A673 (cell line): Measurements from ENCODE around the gene PTPN14. TPM values are rescaled to one million over a fixed set of nuclear protein-coding genes. Genes with fewer than 3 reads are reported as not detected.

Experiments used
- BruUV-seq: library from RNA; stranded (reverse); fragments of 400-500 nt; replicated peaks from 2 replicates; lab custom pipeline; 2021; lab: Mats Ljungman, UMichigan
- CTCF ChIA-PET: fragments of 300-600 bp; sonication (Branson Sonifier 250); formaldehyde crosslinking; loops from one replicate; lab custom pipeline; 2022; ENCODE audit warnings: antibody characterized with exemption; lab: Charles Lee
- POLR2A ChIA-PET: fragments of 300-600 bp; sonication (Branson Sonifier 250); formaldehyde crosslinking; loops from one replicate; lab custom pipeline; 2022; ENCODE audit warnings: antibody characterized with exemption; ENCODE audit not compliant: low non-redundant PET; lab: Charles Lee
- DNase-seq: peaks from one replicate; pipeline ENCODE4 v3.0.0-alpha.2; 2015; ENCODE audit warnings: low spot score
- H3K27ac ChIP-seq: fragments of 200-600 bp; sonication (generic); 2 replicates; pipeline ENCODE4 v1.5.1; 2016; ENCODE audit warnings: mixed run types, low read depth, mild to moderate bottlenecking, mixed read lengths, antibody characterized with exemption, low read length; ENCODE audit not compliant: poor library complexity, severe bottlenecking
- H3K27me3 ChIP-seq: fragments of 200-600 bp; sonication (generic); replicated peaks from 2 replicates; pipeline ENCODE4 v1.6.1; 2017; ENCODE audit warnings: mixed run types, low read depth, mild to moderate bottlenecking, mixed read lengths, antibody characterized with exemption, low read length; ENCODE audit not compliant: insufficient read depth, poor library complexity
- H3K36me3 ChIP-seq: fragments of 200-600 bp; sonication (generic); 2 replicates; pipeline ENCODE4 v1.6.1; 2016; ENCODE audit warnings: mixed run types, mild to moderate bottlenecking, mixed read lengths, antibody characterized with exemption, low read length; ENCODE audit not compliant: insufficient read depth, poor library complexity, severe bottlenecking
- H3K4me1 ChIP-seq: fragments of 200-600 bp; sonication (generic); 2 replicates; pipeline ENCODE4 v1.6.1; 2017; ENCODE audit warnings: mixed run types, mild to moderate bottlenecking, mixed read lengths, antibody characterized with exemption, low read length; ENCODE audit not compliant: insufficient read depth, poor library complexity, severe bottlenecking
- H3K4me3 ChIP-seq: fragments of 200-600 bp; sonication (generic); 2 replicates; pipeline ENCODE4 v1.5.1; 2016; ENCODE audit warnings: low read depth, mixed run types, mild to moderate bottlenecking, mixed read lengths, low read length; ENCODE audit not compliant: poor library complexity, severe bottlenecking
- H3K9me3 ChIP-seq: fragments of 200-600 bp; sonication (generic); 2 replicates; pipeline ENCODE4 v1.6.1; 2016; ENCODE audit warnings: mixed run types, low read depth, mild to moderate bottlenecking, mixed read lengths, antibody characterized with exemption, low read length; ENCODE audit not compliant: poor library complexity, severe bottlenecking
- CTCF ChIP-seq: fragments of 300-800, 200-600 bp; sonication (generic); conservative IDR thresholded peaks from 2 replicates; pipeline ENCODE4 v1.5.1; 2017; ENCODE audit warnings: low read depth, mild to moderate bottlenecking, antibody characterized with exemption, low read length, moderate library complexity, mixed read lengths
- EZH2 ChIP-seq: fragments of 200-600 bp; sonication (generic); IDR thresholded peaks from 2 replicates; pipeline ENCODE4 v1.6.1; 2017; ENCODE audit warnings: borderline replicate concordance, low read depth, mild to moderate bottlenecking, mixed read lengths, antibody characterized with exemption, low read length; ENCODE audit not compliant: poor library complexity, severe bottlenecking
- intact Hi-C: fragments of 100-400 bp; cut with micrococcal nuclease; formaldehyde crosslinking; loops from one replicate; pipeline ENCODE4 v1.10.0; 2022; ENCODE audit not compliant: unreplicated experiment
- total RNA-seq: library from RNA; stranded (reverse); gene quantifications from 2 replicates; pipeline ENCODE4 v1.2.3, GENCODE V29; 2021

The PTPN14 gene
- total RNA-seq, 1 experiment from 2014 or later = 114 TPM

DNA sequence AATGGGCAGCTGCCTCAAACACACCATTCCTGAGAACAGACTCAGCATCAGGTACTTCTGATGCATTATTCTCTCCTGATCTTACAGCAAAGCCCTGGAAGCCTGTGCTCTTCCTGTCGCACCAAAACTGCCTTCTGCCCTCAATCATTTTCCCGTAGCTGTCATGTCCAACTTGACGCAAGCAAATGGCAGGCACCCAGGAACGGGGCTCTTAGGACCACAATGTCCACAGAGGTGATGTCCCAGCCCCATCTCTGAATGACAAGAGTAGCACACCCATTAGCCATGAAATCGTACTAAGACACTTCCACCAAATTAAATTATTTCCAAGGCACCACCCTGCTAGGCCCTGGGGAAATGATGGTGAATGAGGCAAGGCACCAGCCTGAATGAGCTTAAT, 47.1 kb downstream of the PTPN14 start:
- no peaks in the 10 kb centered on the region for H3K36me3 ChIP-seq
- no peak for TF ChIP-seq CTCF
- TF ChIP-seq EZH2 = no peak
- peaks cover 54% of the 10 kb centered on the region for H3K4me1 ChIP-seq
- no peak for DNase-seq
- no peaks in the 10 kb centered on the region for H3K27me3 ChIP-seq
- no peaks in the 10 kb centered on the region for H3K9me3 ChIP-seq
- no TSS peak for BruUV-seq
- intact Hi-C loops = no loop called here
- POLR2A ChIA-PET = no interaction called here
- no peak overlapping the region for H3K4me3 ChIP-seq
- H3K27ac ChIP-seq = no peak overlapping the region
- CTCF ChIA-PET = no interaction called here

DNA sequence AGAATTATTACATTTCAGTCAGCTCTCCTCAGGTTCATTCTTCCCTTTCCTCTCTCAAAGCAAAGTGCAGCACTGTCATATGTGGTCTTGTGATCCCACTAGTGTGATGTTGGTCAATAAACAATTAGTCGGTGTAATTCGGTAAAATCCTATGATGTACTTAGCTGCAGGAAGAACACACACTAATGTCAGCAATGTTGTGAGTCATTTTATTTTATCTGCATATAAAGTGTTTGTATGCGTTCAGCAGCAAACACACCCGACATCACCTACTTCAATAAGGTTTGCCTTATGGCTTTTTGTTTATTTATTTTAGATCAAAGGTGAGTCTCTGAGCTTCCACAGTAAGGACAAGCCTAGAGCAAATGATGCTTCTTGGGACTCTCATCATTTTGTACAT, 47.8 kb downstream of the PTPN14 start:
- DNase-seq = no peak
- no peaks in the 10 kb centered on the region for H3K9me3 ChIP-seq
- TF ChIP-seq CTCF = no peak
- no peak for TF ChIP-seq EZH2
- H3K4me3 ChIP-seq = no peak overlapping the region
- BruUV-seq = no TSS peak
- POLR2A ChIA-PET = no interaction called here
- intact Hi-C loops = no loop called here
- H3K36me3 ChIP-seq = no peaks in the 10 kb centered on the region
- CTCF ChIA-PET = no interaction called here
- H3K27me3 ChIP-seq = no peaks in the 10 kb centered on the region
- peaks cover 54% of the 10 kb centered on the region for H3K4me1 ChIP-seq
- H3K27ac ChIP-seq = no peak overlapping the region

DNA sequence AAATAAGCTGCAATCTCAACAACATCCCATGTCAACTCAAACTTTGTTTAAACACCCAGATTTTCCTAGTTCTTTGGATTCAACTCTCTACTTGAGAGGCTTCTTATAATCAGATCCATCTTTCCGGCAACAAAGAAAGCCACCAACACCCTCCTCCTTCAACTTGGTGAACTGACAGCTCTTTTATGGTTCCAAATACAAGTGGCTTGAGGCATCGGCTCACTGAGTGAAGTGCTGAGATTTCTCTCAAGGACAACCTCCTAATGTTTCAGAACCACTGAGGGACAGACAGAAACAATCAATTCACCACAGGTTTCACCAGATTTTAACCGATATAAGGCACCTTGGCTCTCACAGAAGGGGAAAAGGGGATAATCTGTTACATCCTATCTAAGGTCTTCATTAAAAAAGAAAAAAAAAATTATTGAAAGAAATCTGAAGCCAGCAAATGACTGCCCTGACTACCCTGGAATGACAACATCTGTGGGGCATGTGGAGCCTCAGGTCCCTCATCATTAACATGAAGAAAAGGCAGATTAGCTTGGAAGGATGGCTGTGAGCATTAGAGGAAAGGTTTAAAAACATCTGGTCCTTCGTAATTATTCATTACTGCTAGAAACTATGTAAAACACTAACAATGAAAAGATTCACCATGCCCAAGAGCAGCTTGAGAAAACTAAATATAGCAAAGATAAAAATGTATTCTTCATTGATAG, 50.9 kb downstream of the PTPN14 start:
- H3K27ac ChIP-seq = peak overlapping the region; percentile 45
- H3K36me3 ChIP-seq = no peaks in the 10 kb centered on the region
- CTCF ChIA-PET = no interaction called here
- H3K9me3 ChIP-seq = no peaks in the 10 kb centered on the region
- H3K27me3 ChIP-seq = no peaks in the 10 kb centered on the region
- DNase-seq = peak; percentile 47
- POLR2A ChIA-PET = no interaction called here
- TF ChIP-seq CTCF = no peak
- TF ChIP-seq EZH2 = no peak
- intact Hi-C loops = no loop called here
- no peak overlapping the region for H3K4me3 ChIP-seq
- peaks cover 53% of the 10 kb centered on the region for H3K4me1 ChIP-seq
- BruUV-seq = no TSS peak
